ENCODE results near the gene CUL5.

The CUL5 gene

DNA sequence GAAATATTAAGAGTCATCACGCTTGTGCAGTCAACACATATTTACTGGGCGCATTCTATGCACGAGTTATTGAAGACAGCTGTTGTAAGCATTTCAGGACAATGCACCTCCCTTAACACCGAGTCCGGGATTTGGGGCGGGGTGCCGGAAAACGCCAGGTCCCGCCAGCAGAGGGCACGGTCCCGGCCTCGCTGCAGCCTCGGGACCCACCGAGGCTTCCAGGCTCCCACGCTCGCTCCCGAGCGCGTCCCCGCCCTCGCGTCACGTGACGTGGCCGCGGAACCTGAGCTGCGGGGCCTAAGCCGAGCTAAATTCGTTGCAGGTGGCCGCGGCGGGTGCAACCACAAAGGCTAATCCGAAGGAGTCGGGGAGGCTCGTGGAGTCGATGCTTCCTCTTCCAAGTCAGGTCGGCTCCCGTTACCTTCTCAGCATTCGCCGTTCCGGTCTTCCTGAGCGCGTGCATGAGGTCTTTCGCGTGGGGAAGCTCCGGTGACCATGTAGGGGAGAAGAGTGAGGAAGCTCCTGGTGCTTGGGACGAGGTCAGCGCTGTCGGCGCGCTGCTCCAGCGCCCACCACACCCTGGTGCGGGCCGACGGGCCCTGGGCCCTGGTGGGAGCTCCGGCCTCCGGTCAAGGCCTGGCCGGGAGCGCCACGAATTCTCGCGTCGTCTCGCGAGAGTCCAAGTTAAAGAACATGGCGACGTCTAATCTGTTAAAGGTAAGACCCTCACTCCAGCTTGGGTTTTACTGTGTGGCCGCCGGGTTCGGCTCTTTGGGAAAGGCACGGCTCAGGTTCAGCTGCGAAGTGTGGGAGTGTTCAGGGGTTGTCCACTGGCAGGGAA is at the start of gene CUL5:
Gene CUL5, plus strand, starts transcription at position 243 of the 841 bp plus-strand sequence. Its CDS starts 451 bp downstream, at position 694.
- FAIRE-seq = no peak

DNA sequence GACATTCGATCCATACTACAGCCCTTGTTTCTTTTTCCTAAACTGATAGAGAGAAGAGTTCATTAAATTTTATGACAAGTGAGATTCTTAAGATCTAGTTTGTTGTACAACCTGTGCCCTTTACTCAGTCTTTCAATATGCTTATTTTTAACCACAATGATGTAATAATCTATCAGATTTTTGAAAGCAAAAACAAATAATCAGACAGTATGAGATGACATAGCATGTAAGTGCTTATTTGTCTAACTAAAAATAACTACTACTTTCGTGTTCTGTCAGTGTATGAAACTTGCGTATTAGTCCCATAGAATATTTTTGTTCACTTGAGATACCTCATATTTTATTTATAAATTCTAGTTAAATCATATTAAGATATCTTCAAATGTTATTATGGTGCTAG is 47.2 kb upstream of the CUL5 start:
- peak; percentile 62 for FAIRE-seq

DNA sequence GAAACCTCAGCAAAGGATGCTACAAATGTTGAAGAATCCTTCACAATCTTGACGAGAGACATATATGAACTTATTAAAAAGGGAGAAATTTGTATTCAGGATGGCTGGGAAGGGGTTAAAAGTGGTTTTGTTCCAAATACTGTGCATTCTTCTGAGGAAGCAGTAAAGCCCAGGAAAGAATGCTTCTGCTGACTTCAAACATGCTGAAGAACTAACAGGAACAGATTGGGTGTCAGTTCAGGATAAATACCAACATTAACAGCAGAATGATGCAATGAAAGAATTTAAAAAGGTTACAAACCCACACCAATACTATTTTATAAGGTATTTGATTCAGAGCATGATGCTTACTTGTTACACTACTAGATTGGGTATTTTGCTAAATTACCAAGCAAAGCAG is 46.5 kb upstream of the CUL5 start:
- FAIRE-seq = no peak

DNA sequence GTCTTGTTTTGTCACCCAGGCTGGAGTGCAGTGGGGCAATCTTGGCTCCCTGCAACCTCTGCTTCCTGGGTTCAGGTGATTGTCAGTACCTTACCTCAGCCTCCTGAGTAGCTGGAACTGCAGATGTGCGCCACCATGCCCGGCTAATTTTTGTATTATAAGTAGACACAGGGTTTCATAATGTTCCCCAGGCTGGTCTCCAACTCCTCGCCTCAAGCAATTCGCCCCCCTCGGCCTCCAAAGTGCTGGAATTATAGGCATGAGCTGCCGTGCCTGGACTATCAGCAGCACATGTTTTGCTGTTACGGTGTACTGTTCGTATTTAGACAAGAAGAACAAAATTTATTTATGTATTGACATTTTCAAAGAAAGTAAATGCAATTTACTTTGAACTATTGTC is 45.6 kb upstream of the CUL5 start:
- no peak for FAIRE-seq

DNA sequence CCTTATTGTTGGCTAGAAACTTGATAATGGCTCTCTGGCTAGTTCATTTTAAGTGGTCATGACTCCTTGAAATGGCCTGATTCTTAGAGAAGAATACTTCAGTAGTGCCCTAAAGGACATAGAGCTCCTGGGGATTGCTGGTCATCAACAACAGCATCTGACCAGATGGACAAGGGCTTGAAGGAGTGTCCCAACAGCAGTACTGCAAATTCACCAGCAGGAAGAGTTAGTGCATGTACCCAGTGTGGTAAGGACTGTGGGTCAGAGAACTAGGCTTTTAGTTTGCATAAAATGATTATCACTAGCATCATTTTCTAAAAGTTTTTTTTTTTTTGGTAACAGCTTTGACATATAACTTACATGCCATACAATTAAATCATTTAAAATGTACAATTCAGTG is 39.5 kb upstream of the CUL5 start:
- FAIRE-seq = no peak

DNA sequence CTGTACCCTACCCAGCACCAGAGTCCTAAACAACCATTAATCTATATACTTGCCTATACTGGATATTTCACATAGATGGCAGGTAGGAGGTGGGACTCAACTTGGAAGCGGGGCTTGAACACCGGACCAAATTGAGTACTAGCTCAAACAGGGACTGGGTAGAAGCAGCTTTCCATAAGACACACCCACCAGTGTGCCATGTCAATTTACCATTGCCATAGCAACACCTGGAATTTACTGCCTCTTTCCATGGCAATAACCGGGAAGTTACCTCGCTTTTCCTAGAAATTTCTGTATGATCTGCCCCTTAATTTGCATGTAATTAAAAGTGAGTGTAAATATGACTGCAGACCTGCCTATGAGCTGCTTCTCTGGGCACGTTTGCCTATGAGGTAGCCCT is 38.6 kb upstream of the CUL5 start:
- no peak for FAIRE-seq

DNA sequence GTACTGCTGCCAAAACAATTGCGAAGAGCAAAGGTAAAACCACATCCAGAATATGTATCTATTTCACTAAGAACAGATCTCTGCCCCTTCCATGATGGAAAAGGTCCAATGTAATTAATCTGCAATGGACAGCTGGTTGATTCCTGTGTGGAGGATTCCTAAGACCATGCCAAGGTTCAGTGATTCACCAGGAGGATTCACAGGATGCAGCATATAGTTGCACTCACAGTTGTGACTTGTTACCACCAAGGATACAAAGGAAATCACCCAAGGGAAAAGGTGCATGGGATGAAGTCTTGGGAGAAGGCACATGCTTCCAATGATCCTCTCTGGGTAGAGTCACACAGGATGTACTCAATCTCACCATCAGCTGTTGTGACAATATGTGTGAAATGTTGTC is 35.1 kb upstream of the CUL5 start:
- FAIRE-seq = no peak

DNA sequence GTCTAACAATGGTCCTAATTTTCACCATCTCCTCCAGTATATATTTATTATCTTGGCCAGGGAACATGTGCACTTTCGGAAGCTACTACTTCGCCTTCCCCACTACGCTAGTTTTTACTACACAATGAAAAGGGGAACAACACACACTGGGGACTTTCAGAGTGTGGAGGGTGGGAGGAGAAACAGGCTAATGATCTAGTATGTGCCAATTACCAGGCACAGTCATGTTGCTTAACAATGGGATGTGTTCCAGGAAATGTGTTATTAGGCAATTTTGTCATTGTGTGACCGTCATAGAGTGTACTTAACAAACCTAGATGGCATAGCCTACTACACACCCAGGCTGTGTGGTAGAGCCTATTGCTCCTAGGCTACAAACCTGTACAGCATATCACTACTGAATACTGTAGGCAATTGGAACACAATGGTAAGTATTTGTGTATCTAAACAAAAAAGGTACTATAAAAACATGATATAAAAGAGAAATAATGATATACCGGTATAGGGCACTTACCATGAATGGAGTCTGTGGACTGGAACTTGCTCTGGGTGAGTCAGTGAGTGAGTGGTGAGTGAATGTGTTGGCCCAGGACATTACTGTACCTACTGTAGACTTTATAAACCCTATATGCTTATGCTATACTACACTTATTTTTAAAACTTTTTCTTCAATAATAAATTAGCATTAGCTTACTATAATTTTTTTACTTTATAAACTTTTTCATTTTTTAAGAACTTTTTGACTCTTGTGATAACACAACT is 20.1 kb upstream of the CUL5 start:
- FAIRE-seq = no peak

DNA sequence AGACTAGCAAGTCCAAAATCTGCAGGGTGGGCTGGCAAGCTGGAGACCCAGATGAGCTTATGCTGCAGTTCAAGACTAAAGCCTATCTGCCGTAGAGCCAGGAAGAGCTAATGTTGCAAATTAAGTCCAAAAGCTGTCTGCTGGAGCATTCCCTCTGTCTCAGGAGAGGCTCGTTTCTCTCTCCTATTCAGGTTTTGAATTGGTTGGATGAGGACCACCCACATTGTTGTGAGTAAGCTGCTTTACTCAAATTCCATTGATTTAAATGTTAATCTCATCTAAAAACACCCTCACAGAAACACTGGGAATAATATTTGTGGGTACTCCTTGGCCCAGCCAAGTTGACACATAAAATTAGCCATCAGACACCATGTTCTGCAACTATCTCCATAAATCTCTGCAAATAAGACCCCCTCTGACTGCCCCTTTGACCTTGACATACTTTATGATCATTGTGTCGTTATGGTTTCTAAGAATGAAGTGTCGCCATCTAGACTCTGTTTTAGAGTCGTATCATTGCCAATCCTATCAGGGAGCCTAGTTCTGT is 16.8 kb upstream of the CUL5 start:
- FAIRE-seq = no peak

DNA sequence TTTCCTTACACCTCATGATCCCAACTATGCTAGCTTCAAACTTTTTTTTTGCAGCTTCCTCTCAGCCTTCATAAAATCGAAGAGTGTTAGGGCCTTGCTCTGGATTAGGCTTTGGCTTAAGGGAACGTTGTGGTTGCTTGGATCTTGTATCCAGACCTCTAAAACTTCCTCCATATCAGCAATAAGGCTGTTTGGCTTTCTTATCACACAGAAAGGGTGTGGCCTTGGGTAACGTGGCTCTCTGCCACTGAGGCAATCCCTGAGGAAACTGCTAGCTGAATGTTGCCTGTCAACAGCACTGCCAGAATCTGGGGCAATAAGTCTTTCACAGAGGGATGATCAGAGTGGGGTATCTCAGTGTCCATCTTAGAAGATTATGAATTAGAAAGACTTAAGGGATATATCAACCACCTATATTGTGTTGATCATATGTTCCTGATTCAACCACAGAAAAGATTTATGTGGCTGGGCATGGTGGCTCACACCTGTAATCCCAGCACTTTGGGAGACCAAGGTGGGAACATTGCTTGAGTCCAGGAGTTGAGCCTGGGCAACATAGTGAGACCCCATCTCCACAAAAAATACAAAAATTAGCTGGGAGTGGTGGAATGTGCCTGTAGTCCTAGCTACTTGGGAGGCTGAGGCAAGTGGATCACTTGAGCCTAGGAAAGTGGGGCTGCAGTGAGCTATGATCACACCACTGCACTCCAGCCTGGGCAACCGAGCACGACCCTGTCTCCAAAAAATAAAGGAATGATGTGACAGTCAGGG is 12.5 kb upstream of the CUL5 start:
- FAIRE-seq = no peak

DNA sequence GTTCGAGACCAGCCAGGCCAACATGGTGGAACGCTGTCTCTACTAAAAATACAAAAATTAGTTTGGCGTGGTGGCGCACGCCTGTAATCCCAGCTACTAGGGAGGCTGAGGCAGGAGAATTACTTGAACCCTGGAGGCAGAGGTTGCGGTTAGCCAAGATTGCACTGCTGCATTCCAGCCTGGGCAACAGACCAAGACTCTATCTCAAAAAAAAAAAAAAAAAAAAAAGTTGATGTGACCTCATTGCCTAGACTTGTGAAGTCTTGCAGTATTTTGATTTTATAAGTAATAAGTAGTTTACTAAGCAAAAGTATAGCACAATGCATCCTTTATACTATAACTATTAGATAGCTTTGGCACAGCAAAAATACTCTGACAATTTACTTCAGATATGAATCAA is 9.9 kb upstream of the CUL5 start:
- no peak for FAIRE-seq

DNA sequence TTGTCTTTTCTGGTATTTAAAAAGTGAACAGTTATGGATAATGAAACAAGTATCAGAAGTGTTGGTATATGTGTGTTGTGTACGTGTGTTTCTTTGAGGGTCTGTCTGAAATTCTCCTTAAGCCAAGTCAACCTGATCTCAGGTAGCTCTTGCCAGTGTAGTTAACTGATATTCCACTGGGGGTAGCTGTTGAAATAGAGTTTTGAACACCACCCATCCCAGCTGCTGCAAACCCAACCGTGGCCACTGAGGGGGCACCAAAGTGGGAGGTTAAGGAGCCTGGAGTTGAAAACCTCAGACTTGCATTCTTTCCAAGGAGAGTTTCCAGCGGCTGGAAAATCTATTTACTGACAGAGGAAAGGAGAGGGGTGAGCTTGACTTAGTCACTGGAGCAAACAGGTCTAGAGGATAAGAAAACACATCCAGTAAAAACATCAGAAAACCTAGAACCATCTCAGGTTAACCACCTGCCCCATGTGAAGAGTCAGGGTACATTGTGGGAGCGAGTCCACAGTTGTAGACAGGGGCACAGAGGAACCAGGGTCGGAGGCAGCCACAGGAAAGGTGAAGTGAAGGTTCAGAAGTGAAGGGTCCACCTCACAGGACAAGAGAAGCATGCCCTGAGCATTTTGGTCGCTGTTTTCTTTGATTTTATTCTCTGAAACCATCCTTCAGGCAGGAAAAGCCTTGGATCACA is 8.8 kb upstream of the CUL5 start:
- no peak for FAIRE-seq

DNA sequence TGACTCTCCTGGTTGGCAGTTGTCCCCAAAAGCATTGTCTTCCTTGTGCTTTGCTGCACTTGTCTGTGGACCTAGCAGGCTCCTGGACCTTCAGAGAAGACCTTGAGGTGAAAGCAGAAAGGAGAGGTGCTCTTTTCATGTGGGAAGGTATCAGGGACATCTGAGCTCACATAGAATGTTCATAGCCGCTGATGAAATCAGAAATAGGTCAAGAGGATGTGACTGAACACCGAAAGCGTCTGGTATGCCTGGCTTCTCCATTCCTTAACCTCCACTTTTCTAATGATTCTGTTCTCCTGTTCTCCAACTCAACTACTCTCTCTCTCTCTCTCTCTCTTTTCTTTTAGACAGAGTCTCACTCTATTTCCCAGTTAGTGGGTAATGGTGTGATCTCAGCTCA is 6.2 kb upstream of the CUL5 start:
- FAIRE-seq = no peak

DNA sequence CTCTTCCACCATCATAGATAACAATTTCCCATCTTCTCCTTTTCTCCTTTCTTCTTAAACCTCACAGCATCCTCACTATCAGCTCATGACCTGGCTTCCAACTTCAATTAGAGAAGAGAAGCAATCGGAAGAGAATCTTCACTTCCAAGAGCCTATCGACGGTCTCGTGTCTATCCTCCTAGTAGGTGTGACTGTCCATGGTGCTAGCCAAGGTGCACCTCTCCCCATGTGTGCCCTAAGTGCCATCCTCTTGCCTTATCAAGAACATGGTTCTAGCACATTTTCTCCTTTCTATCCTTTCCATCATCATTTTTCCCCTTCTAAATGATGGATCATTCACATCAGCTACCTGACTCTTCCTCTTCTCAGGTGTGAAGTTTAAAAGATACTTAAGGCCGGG is 5.1 kb upstream of the CUL5 start:
- FAIRE-seq = no peak

DNA sequence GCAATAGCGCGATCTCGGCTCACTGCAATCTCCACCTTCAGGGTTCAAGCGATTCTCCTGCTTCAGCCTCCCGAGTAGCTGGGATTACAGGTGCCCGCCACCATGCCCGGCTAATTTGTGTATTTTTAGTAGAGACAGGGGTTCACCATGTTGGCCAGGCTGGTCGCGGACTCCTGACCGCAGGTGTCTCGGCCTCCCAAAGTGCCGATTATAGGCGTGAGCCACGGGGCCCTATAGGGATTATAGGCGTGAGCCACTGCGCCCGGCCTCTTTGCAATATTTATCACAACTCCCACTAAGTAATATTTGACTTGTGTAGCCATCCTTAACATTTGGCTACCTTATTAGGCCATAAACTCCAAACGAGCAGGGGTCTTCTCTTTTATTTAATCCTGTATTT is 879 bp upstream of the CUL5 start:
- no peak for FAIRE-seq

DNA sequence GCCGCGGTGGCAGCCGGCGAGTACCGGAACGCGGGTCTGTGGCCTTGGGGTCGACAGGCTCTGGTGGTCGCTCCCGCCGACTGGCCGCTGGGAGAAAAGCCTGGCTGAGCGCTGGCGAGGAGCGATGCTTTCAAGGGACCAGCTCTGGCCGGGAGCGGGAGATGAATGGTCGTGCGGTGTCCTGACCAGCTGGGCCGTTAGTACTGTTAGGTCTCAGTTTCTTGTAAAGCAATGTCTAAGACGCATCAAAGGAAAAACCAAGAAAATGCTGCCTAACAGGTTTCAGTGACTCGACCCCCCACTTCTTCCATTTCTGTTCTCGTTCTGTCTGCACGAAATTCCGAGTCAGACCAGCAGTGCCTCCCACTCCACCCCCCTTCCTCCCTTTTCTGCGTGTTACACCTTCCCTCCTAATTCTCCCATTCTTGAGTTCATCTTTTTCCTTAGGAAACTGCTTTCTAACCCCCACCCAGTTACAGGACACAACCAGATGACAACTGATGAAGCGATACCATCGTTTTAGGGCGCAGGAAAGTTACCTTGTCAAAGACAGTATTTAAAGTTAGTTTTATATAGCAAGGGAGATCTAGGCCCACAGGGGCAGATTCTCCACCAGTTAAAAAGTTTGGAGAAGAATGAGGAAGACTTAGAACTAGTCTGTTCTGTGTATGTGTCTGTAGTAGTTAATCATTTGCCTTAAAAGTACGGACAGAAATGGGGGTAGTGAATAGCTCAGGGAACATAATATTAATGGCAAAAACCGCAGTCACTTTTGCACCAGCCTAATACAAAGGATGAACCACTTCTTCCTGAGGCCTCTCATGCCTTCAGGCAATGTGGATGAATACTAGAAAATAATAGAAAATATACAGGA is 1.0 kb downstream of the CUL5 start:
- no peak for FAIRE-seq

DNA sequence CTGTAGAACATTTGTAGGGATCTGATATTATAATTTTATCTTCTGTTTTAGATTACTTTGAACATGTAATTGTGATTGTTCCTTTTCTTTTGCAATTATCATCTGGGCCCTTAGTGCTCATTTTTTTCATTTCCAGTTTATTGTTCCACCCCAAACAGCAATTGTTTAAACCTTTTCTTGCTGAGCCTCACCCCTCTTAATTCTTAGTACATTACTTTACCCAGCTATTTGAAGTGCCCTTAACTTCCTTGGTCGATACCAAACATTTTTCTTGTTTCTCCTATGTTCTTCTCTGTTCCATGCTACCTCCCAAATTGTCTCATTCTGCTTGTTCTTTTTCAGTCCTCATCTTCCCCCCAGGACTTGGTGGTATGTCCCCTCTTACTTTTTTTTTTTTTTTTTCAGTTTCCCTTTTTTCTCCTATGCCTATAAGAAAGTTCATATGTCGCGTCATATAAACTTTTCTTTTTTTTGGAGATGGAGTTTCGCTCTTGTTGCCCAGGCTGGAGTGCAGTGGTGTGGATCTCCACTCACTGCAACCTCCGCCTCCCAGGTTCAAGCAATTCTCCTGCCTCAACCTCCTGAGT is 3.5 kb downstream of the CUL5 start:
- FAIRE-seq = no peak

DNA sequence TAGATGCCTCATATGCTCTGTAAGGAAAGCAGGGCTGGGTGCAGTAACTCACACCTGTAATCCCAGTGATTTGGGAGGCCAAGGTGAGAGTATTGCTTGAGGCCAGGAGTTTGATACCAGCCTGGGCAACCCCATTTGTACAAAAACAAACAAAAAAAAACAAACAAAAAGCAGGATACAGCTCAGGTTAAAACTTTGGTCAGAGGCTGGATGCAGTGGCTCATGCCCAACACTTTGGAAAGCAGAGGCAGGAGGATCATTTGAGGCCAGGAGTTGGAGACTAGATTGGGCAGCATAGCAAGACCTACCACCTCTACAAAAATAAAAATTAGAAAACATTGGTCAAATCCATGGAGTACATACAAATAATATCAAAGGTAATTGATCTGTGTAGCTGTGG is 7.9 kb downstream of the CUL5 start:
- no peak for FAIRE-seq

DNA sequence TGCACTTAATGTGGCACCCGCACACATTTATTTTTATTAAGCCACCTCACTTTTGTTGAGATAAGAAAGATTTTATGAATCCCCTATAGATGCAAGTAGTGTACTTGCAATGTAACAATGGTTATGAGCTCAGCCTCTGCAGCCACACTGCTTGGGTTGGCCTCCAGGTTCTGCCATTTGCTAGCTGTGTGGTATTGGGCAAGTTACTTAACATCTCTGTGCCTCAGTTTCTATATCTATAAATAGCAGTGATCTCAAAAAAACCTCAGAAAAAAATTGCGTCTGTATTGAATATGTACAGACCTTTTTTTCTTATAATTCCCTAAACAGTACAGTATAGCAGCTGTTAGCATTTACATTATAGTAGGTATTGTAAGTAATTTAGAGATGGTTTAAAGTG is 10.0 kb downstream of the CUL5 start:
- no peak for FAIRE-seq

DNA sequence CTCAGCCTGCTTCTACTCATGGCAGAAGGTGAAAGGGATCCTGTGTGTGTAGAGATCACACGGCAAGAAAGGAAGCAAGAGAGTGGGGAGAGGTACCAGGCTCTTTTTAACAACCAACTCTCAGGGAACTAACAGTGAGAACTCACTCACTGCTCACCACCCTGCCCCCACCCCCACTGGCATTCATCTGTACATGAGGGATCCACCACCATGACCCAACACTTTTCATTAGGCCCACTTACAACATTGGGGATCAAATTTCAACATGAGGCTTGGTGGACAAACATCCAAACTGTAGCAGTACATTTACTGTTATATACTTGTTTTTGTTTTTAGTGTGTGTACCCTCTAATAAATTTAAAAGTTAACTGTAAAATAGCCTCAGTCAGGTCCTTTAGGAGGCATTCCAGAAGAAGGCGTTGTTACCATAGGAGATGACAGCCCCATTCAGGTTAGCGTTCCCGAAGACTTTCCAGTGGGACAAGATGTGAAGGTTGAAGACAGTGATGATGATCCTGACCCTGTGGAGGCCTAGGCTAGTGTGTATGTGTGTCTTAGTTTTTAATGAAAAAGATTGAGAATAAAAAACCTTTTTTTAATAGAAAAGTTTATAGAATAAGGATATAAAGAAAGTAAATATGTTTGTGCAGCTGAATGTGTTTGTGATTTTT is 11.3 kb downstream of the CUL5 start:
- FAIRE-seq = no peak
